Brain microvascular endothelial cell (primary cell): ENCODE data around the gene GCH1.
"Not testable (repeated sequence)": the region's sequence is repeated elsewhere in the genome, so short reads cannot be mapped to it uniquely, and the experiment has no call there.

ENCODE experiments used
- DNase-seq: peaks from one replicate; pipeline ENCODE4 v3.0.0-alpha.2; 2020
- H3K27ac ChIP-seq: fragments of 250-450 bp; sonication (Bioruptor Pico); 2 replicates; pipeline ENCODE4 v1.5.1; 2020; ENCODE audit warnings: mild to moderate bottlenecking, moderate library complexity
- H3K27me3 ChIP-seq: fragments of 250-450 bp; sonication (Bioruptor Pico); replicated peaks from 2 replicates; pipeline ENCODE4 v1.5.1; 2020; ENCODE audit warnings: mild to moderate bottlenecking
- H3K36me3 ChIP-seq: fragments of 250-450 bp; sonication (Bioruptor Pico); replicated peaks from 2 replicates; pipeline ENCODE4 v1.5.1; 2020; ENCODE audit warnings: mild to moderate bottlenecking
- H3K4me3 ChIP-seq: 2 replicates; pipeline ENCODE4 v1.5.1; 2011; ENCODE audit warnings: low read depth, mild to moderate bottlenecking, control low read depth, low read length, moderate library complexity
- CTCF ChIP-seq: IDR thresholded peaks from 2 replicates; pipeline ENCODE4 v1.5.1; 2011; ENCODE audit warnings: low read depth, mild to moderate bottlenecking, moderate library complexity, low read length, control low read depth, inconsistent platforms; ENCODE audit errors: missing control alignments
- in situ Hi-C: cut with HindIII; loops from 2 replicates; pipeline ENCODE4 v1.10.0; 2017; ENCODE audit warnings: low sequenced_read_pairs, low pct_ligation_motif_present

The GCH1 gene

GRCh38 chr14:54881761-54882401 lies 20.7 kb downstream of the GCH1 start:
- H3K27me3 ChIP-seq: no peaks in the 10 kb centered on the region
- no peak for DNase-seq
- H3K4me3 ChIP-seq: peak overlapping the region; percentile 45
- in situ Hi-C loops: no loop called here
- peak overlapping the region; percentile 74 for H3K27ac ChIP-seq
- H3K36me3 ChIP-seq: no peaks in the 10 kb centered on the region
- TF ChIP-seq CTCF: no peak

GRCh38 chr14:54881235-54881760 lies 21.3 kb downstream of the GCH1 start:
- DNase-seq: peak; percentile 79
- no peak for TF ChIP-seq CTCF
- in situ Hi-C loops: no loop called here
- no peaks in the 10 kb centered on the region for H3K36me3 ChIP-seq
- H3K27me3 ChIP-seq: no peaks in the 10 kb centered on the region
- H3K4me3 ChIP-seq: peak overlapping the region; percentile 45
- peak overlapping the region; percentile 74 for H3K27ac ChIP-seq

- H3K36me3 ChIP-seq: no peaks in the 10 kb centered on the region
- no peaks in the 10 kb centered on the region for H3K27me3 ChIP-seq
- no peak for TF ChIP-seq CTCF
- no peak overlapping the region for H3K4me3 ChIP-seq
- no peak for DNase-seq
- in situ Hi-C loops: no loop called here
- H3K27ac ChIP-seq: no peak overlapping the region
Observed at GRCh38 chr14:54877703-54878021, 25.0 kb downstream of the GCH1 start.

- in situ Hi-C loops: no loop called here
- TF ChIP-seq CTCF: no peak
- Histone ChIP-seq H3K27me3 (no peaks in the 10 kb centered on the region), H3K4me3 (no peak overlapping the region), H3K36me3 (no peaks in the 10 kb centered on the region), H3K27ac (no peak overlapping the region)
- no peak for DNase-seq
Observed at GRCh38 chr14:54877015-54877702, 25.5 kb downstream of the GCH1 start.

- DNase-seq, H3K36me3 ChIP-seq, in situ Hi-C loops, H3K27me3 ChIP-seq, H3K4me3 ChIP-seq, H3K27ac ChIP-seq: not testable (repeated sequence)
Observed at GRCh38 chr14:54875648-54876047, 27.0 kb downstream of the GCH1 start.

GRCh38 chr14:54870154-54871090 lies 32.2 kb downstream of the GCH1 start:
- H3K27ac ChIP-seq, H3K27me3 ChIP-seq, in situ Hi-C loops, H3K36me3 ChIP-seq: not testable (repeated sequence)
- peak overlapping the region; percentile 43 for H3K4me3 ChIP-seq
- DNase-seq: peak; percentile 31
